WTC11 (cell line): ENCODE data around the gene IL1RN. TPM values are rescaled to one million over a fixed set of nuclear protein-coding genes. Genes with fewer than 3 reads are reported as not detected.

Experiments used
- ATAC-seq: fragments of 200-7000 bp; cut with Tn5 transposase; 2 replicates; pipeline ENCODE4 v1.10.0; 2021; ENCODE audit warnings: mild to moderate bottlenecking, moderate library complexity
- CTCF ChIA-PET: fragments of 300-600 bp; sonication (Branson Sonifier 250); formaldehyde crosslinking; loops from one replicate; lab custom pipeline; 2021; ENCODE audit warnings: antibody characterized with exemption; lab: Charles Lee
- POLR2A ChIA-PET: fragments of 350-600 bp; sonication (Branson Sonifier 250); formaldehyde crosslinking; loops from one replicate; lab custom pipeline; 2021; ENCODE audit warnings: antibody characterized with exemption; lab: Charles Lee
- DNase-seq: peaks from one replicate; pipeline ENCODE4 v3.0.0; 2021; ENCODE audit warnings: low spot score
- H3K27ac Mint-ChIP-seq: 2 replicates; pipeline ENCODE4 v1.8.0; 2021; ENCODE audit warnings: mixed read lengths
- H3K27me3 Mint-ChIP-seq: 2 replicates; pipeline ENCODE4 v1.8.0; 2021; ENCODE audit warnings: low read depth, mild to moderate bottlenecking, moderate library complexity, mixed read lengths
- H3K36me3 Mint-ChIP-seq: 2 replicates; pipeline ENCODE4 v1.8.0; 2021; ENCODE audit warnings: mixed read lengths
- H3K4me1 Mint-ChIP-seq: 2 replicates; pipeline ENCODE4 v1.8.0; 2022; ENCODE audit warnings: mixed read lengths
- H3K4me3 Mint-ChIP-seq: 2 replicates; pipeline ENCODE4 v1.8.0; 2021; ENCODE audit warnings: mild to moderate bottlenecking, moderate library complexity, mixed read lengths
- H3K9me3 Mint-ChIP-seq: 2 replicates; pipeline ENCODE4 v1.8.0; 2021; ENCODE audit warnings: mixed read lengths
- CBFB ChIP-seq: sonication (generic); formaldehyde crosslinking; IDR thresholded peaks from 2 replicates; pipeline ENCODE4 v1.8.1; 2022; ENCODE audit warnings: mild to moderate bottlenecking, low read depth, missing genetic modification reagents
- EMX1 ChIP-seq: fragments of 250-450 bp; sonication (Bioruptor Pico); IDR thresholded peaks from 2 replicates; pipeline ENCODE4 v1.8.0; 2021; ENCODE audit warnings: mild to moderate bottlenecking
- ETV6 ChIP-seq: sonication (generic); formaldehyde crosslinking; IDR thresholded peaks from 2 replicates; pipeline ENCODE4 v1.8.1; 2022; ENCODE audit warnings: mild to moderate bottlenecking, missing genetic modification reagents
- FOXP1 ChIP-seq: sonication (generic); formaldehyde crosslinking; IDR thresholded peaks from 2 replicates; pipeline ENCODE4 v1.8.0; 2022; ENCODE audit warnings: missing genetic modification reagents, mild to moderate bottlenecking, moderate library complexity, borderline replicate concordance
- NFE2L1 ChIP-seq: sonication (generic); formaldehyde crosslinking; IDR thresholded peaks from 2 replicates; pipeline ENCODE4 v1.8.1; 2023; ENCODE audit warnings: missing genetic modification reagents
- NFYB ChIP-seq: sonication (generic); formaldehyde crosslinking; conservative IDR thresholded peaks from 2 replicates; pipeline ENCODE4 v1.8.0; 2022; ENCODE audit warnings: low read depth, missing genetic modification reagents
- RELA ChIP-seq: sonication (generic); formaldehyde crosslinking; IDR thresholded peaks from 2 replicates; pipeline ENCODE4 v1.8.1; 2022; ENCODE audit warnings: missing genetic modification reagents, mild to moderate bottlenecking, borderline replicate concordance
- TEAD4 ChIP-seq: sonication (generic); formaldehyde crosslinking; IDR thresholded peaks from 2 replicates; pipeline ENCODE4 v1.8.0; 2022; ENCODE audit warnings: mild to moderate bottlenecking, missing genetic modification reagents
- ZNF121 ChIP-seq: sonication (generic); formaldehyde crosslinking; IDR thresholded peaks from 2 replicates; pipeline ENCODE4 v1.8.0; 2023; ENCODE audit warnings: missing genetic modification reagents
- ZNF219 ChIP-seq: sonication (generic); formaldehyde crosslinking; IDR thresholded peaks from 2 replicates; pipeline ENCODE4 v1.8.0; 2023; ENCODE audit warnings: missing genetic modification reagents, mild to moderate bottlenecking, borderline replicate concordance
- total RNA-seq: library from RNA; stranded (reverse); gene quantifications from 3 replicates; pipeline ENCODE4 v1.2.3, GENCODE V29; 2021
- TF ChIP-seq, protein P1 (sequence below): fragments of 250-450 bp; sonication (Bioruptor Pico); IDR thresholded peaks from 2 replicates; pipeline ENCODE4 v1.9.0; 2021; ENCODE audit warnings: mild to moderate bottlenecking
- TF ChIP-seq, protein P2 (sequence below): fragments of 250-450 bp; sonication (Bioruptor Pico); IDR thresholded peaks from 2 replicates; pipeline ENCODE4 v2.1.2; 2022; ENCODE audit warnings: mild to moderate bottlenecking, moderate library complexity
- TF ChIP-seq, protein P3 (sequence below): fragments of 250-450 bp; sonication (Bioruptor Pico); IDR thresholded peaks from 2 replicates; pipeline ENCODE4 v1.9.0; 2021; ENCODE audit warnings: mild to moderate bottlenecking
- TF ChIP-seq, protein P4 (sequence below): sonication (generic); formaldehyde crosslinking; IDR thresholded peaks from 2 replicates; pipeline ENCODE4 v1.8.1; 2022; ENCODE audit warnings: missing genetic modification reagents, borderline replicate concordance
- TF ChIP-seq, protein P5 (sequence below): sonication (generic); formaldehyde crosslinking; IDR thresholded peaks from 2 replicates; pipeline ENCODE4 v1.8.0; 2022; ENCODE audit warnings: mild to moderate bottlenecking, missing genetic modification reagents
- TF ChIP-seq, protein P6 (sequence below): sonication (generic); formaldehyde crosslinking; IDR thresholded peaks from 2 replicates; pipeline ENCODE4 v1.8.0; 2022; ENCODE audit warnings: mild to moderate bottlenecking, missing genetic modification reagents
- TF ChIP-seq, protein P7 (sequence below): sonication (generic); formaldehyde crosslinking; IDR thresholded peaks from 2 replicates; pipeline ENCODE4 v1.8.0; 2022; ENCODE audit warnings: mild to moderate bottlenecking, missing genetic modification reagents
- TF ChIP-seq, protein P8 (sequence below): sonication (generic); formaldehyde crosslinking; IDR thresholded peaks from 2 replicates; pipeline ENCODE4 v1.8.1; 2022; ENCODE audit warnings: low read depth, mild to moderate bottlenecking, moderate library complexity, missing genetic modification reagents, borderline replicate concordance
- TF ChIP-seq, protein P9 (sequence below): sonication (generic); formaldehyde crosslinking; IDR thresholded peaks from 2 replicates; pipeline ENCODE4 v1.8.1; 2023; ENCODE audit warnings: mild to moderate bottlenecking, missing genetic modification reagents, moderate library complexity

Gene IL1RN
- total RNA-seq, 1 experiment from 2014 or later, result not detected

DNA sequence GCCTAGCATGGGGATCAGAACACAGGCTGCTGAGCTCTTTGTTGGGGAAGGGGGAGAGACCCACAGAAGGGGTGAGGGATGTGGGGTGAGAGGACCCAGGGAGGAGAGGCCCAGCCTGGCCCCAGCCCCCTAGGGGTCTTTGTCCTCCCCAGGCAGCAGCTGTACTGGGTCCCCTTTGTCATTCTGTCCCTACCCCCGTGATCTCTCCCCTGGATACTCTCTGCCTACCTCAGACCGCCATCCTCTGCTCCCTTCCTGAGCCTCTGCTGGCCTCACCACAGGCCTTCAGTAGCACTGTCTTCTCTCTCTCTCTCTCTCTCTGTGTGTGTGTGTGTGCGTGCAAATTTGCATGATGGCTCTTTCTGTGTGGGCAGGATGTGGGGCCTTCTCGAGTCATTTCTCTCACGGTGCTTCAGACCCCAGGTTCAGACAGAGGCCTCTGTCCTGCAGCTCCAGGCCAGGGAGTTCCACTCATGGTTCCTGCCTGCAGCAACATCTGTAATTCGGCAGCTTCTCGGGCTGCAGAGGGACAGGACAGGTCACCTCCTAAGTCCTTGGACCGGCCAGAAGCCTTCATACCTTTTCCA lies 47.7 kb downstream of the IL1RN start (continued):
- TF ChIP-seq, protein P1, sequence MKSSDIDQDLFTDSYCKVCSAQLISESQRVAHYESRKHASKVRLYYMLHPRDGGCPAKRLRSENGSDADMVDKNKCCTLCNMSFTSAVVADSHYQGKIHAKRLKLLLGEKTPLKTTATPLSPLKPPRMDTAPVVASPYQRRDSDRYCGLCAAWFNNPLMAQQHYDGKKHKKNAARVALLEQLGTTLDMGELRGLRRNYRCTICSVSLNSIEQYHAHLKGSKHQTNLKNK (CRISPR knock-in tag), result no peak
- no peak for TF ChIP-seq NFYB (CRISPR knock-in tag)
- TF ChIP-seq, protein P2, sequence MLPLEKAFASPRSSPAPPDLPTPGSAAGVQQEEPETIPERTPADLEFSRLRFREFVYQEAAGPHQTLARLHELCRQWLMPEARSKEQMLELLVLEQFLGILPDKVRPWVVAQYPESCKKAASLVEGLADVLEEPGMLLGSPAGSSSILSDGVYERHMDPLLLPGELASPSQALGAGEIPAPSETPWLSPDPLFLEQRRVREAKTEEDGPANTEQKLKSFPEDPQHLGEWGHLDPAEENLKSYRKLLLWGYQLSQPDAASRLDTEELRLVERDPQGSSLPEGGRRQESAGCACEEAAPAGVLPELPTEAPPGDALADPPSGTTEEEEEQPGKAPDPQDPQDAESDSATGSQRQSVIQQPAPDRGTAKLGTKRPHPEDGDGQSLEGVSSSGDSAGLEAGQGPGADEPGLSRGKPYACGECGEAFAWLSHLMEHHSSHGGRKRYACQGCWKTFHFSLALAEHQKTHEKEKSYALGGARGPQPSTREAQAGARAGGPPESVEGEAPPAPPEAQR, result no peak
- TF ChIP-seq FOXP1 (CRISPR knock-in tag), result no peak

DNA sequence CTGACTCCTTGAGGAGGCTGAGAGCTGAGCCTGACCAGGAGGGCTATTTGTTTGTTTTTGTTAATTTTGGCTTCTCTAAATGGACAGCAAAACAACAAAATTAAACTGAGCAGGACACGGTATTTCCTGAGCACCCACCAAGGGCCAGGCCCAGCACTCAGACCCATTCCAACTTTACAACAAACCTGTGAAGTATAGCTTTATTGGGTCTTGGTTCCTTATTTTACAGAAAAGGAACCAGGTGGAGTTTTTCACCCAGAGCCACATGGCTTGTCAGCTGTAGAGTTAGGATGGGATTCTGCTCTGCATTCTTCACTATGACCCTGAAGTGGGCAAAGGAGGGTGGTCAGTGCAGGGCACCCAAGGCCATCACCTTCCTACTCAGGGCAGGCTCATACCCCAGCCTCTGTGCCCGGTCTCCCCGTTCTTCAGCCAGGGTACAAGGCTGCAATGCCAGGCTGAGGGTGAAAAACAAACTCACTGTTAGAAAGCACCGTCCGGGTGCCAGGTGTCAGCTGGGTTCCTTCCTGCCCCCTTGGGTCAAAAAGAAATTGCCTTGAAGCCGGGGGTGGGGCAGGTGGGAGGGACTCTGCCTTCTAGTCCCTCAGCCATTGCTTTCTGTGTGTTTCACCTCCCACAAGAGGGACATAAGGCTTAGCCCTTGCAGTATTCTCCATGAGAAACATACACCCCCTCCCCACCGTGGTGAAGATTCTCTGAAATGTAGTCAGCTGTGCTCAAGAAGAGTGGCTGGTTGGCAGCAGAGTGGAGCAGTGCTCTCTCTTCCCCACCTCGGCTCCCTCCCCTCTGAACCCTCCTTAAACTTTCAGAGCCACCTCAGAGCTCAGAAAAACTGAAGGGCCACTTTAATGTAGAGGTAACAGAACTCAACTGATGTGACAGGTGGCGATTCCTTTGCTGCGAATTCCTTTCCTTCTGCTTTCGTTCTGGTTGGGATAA lies 48.6 kb downstream of the IL1RN start:
- Mint-ChIP-seq H3K9me3 (no peaks in the 10 kb centered on the region), H3K36me3 (no peaks in the 10 kb centered on the region), H3K27ac (no peak overlapping the region), H3K4me3 (no peak overlapping the region), H3K4me1 (peaks cover 28% of the 10 kb centered on the region), H3K27me3 (no peaks in the 10 kb centered on the region; the same call in 1 of the 2 replicates)
- CTCF ChIA-PET, result interaction anchor here (0.8 to 5.3 kb wide), 6 partner anchors 11 to 96 kb away, joined by 3 to 42 read pairs (median 6); no protein-coding TSS in a partner anchor
- DNase-seq, result no peak
- POLR2A ChIA-PET, result no interaction called here
- TF ChIP-seq, protein P3, sequence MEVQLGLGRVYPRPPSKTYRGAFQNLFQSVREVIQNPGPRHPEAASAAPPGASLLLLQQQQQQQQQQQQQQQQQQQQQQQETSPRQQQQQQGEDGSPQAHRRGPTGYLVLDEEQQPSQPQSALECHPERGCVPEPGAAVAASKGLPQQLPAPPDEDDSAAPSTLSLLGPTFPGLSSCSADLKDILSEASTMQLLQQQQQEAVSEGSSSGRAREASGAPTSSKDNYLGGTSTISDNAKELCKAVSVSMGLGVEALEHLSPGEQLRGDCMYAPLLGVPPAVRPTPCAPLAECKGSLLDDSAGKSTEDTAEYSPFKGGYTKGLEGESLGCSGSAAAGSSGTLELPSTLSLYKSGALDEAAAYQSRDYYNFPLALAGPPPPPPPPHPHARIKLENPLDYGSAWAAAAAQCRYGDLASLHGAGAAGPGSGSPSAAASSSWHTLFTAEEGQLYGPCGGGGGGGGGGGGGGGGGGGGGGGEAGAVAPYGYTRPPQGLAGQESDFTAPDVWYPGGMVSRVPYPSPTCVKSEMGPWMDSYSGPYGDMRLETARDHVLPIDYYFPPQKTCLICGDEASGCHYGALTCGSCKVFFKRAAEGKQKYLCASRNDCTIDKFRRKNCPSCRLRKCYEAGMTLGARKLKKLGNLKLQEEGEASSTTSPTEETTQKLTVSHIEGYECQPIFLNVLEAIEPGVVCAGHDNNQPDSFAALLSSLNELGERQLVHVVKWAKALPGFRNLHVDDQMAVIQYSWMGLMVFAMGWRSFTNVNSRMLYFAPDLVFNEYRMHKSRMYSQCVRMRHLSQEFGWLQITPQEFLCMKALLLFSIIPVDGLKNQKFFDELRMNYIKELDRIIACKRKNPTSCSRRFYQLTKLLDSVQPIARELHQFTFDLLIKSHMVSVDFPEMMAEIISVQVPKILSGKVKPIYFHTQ (CRISPR knock-in tag), result no peak
- no peak for TF ChIP-seq ZNF219 (CRISPR knock-in tag)
- TF ChIP-seq, protein P4, sequence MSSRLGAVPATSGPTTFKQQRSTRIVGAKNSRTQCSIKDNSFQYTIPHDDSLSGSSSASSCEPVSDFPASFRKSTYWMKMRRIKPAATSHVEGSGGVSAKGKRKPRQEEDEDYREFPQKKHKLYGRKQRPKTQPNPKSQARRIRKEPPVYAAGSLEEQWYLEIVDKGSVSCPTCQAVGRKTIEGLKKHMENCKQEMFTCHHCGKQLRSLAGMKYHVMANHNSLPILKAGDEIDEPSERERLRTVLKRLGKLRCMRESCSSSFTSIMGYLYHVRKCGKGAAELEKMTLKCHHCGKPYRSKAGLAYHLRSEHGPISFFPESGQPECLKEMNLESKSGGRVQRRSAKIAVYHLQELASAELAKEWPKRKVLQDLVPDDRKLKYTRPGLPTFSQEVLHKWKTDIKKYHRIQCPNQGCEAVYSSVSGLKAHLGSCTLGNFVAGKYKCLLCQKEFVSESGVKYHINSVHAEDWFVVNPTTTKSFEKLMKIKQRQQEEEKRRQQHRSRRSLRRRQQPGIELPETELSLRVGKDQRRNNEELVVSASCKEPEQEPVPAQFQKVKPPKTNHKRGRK, result no peak
- TF ChIP-seq CBFB (CRISPR knock-in tag), result no peak
- no peak for TF ChIP-seq ETV6
- TF ChIP-seq EMX1 (CRISPR knock-in tag), result no peak
- TF ChIP-seq NFE2L1 (CRISPR knock-in tag), result no peak
- ATAC-seq, result no peak

DNA sequence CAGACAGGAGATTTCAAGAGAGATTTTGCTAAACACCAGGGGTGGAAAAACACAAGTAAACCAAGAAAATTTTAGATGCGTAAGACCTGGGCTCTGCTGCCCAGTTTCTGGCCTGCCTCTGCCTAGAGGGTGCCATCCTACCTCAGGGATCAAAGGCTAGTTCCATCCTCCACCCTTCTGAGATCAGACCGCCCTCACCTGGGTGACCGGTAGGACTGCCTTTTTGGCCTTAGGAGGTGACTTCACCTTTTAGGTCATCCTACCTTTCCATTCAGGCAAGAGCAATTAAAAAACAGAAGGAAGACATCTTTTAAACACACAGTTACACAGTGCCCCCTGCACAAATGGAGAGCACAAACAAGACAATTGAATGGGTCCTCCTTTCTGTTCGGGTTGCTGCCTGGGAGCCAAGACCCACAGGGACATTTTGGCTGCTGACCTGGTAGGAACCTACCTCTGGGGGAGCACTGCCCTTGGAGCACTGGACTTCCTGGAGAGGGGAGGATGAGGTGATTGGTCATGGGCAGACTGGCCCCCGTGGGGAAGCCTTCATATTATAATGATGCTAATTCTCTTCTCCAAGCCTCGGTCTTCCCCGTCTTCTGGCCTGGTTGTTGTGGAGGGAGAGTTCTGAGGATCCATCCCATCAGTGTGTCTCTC lies 49.4 kb downstream of the IL1RN start:
- DNase-seq (no peak), ATAC-seq (no peak)
- no peaks in the 10 kb centered on the region for H3K9me3 Mint-ChIP-seq
- no peaks in the 10 kb centered on the region; the same call in 1 of the 2 replicates for H3K27me3 Mint-ChIP-seq
- H3K36me3 Mint-ChIP-seq, result no peaks in the 10 kb centered on the region
- ChIA-PET POLR2A (no interaction called here), CTCF (interaction anchor here (1.1 to 5.3 kb wide), 2 partner anchors 22 to 39 kb away, joined by 3 to 42 read pairs; no protein-coding TSS in a partner anchor)
- no peak overlapping the region for H3K27ac Mint-ChIP-seq
- peaks cover 28% of the 10 kb centered on the region for H3K4me1 Mint-ChIP-seq
- H3K4me3 Mint-ChIP-seq, result no peak overlapping the region
- TF ChIP-seq TEAD4 (CRISPR knock-in tag), result no peak
- TF ChIP-seq, protein P5, sequence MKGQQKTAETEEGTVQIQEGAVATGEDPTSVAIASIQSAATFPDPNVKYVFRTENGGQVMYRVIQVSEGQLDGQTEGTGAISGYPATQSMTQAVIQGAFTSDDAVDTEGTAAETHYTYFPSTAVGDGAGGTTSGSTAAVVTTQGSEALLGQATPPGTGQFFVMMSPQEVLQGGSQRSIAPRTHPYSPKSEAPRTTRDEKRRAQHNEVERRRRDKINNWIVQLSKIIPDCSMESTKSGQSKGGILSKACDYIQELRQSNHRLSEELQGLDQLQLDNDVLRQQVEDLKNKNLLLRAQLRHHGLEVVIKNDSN (CRISPR knock-in tag), result no peak
- TF ChIP-seq ZNF121 (CRISPR knock-in tag), result no peak
- TF ChIP-seq, protein P6, sequence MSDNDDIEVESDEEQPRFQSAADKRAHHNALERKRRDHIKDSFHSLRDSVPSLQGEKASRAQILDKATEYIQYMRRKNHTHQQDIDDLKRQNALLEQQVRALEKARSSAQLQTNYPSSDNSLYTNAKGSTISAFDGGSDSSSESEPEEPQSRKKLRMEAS, result no peak
- TF ChIP-seq RELA (CRISPR knock-in tag), result no peak
- TF ChIP-seq, protein P7, sequence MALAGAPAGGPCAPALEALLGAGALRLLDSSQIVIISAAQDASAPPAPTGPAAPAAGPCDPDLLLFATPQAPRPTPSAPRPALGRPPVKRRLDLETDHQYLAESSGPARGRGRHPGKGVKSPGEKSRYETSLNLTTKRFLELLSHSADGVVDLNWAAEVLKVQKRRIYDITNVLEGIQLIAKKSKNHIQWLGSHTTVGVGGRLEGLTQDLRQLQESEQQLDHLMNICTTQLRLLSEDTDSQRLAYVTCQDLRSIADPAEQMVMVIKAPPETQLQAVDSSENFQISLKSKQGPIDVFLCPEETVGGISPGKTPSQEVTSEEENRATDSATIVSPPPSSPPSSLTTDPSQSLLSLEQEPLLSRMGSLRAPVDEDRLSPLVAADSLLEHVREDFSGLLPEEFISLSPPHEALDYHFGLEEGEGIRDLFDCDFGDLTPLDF (CRISPR knock-in tag), result no peak
- TF ChIP-seq, protein P8, sequence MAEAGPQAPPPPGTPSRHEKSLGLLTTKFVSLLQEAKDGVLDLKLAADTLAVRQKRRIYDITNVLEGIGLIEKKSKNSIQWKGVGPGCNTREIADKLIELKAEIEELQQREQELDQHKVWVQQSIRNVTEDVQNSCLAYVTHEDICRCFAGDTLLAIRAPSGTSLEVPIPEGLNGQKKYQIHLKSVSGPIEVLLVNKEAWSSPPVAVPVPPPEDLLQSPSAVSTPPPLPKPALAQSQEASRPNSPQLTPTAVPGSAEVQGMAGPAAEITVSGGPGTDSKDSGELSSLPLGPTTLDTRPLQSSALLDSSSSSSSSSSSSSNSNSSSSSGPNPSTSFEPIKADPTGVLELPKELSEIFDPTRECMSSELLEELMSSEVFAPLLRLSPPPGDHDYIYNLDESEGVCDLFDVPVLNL, result no peak
- TF ChIP-seq, protein P9, sequence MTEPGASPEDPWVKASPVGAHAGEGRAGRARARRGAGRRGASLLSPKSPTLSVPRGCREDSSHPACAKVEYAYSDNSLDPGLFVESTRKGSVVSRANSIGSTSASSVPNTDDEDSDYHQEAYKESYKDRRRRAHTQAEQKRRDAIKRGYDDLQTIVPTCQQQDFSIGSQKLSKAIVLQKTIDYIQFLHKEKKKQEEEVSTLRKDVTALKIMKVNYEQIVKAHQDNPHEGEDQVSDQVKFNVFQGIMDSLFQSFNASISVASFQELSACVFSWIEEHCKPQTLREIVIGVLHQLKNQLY (CRISPR knock-in tag), result no peak
